HG03103 (cell line): ENCODE measurements around the gene SMCO1.
"Not testable (repeated sequence)": the region's sequence is repeated elsewhere in the genome, so short reads cannot be mapped to it uniquely, and the experiment has no call there.

Source experiments
- ATAC-seq: cut with Tn5 transposase; IDR thresholded peaks from one replicate; pipeline ENCODE4 v1.9.1; 2021; ENCODE audit warnings: low read depth; ENCODE audit not compliant: unreplicated experiment

SMCO1 gene

GRCh38 chr3:196498297-196498696, 16.8 kb downstream of the SMCO1 start:
- no peak for ATAC-seq

- no peak for ATAC-seq
Observed at GRCh38 chr3:196496183-196496582, 19.0 kb downstream of the SMCO1 start.

- ATAC-seq = no peak
Observed at GRCh38 chr3:196493292-196493691, 21.9 kb downstream of the SMCO1 start.

GRCh38 chr3:196492080-196492479, 23.1 kb downstream of the SMCO1 start:
- no peak for ATAC-seq

GRCh38 chr3:196489747-196490146, 25.4 kb downstream of the SMCO1 start:
- no peak for ATAC-seq

DNA sequence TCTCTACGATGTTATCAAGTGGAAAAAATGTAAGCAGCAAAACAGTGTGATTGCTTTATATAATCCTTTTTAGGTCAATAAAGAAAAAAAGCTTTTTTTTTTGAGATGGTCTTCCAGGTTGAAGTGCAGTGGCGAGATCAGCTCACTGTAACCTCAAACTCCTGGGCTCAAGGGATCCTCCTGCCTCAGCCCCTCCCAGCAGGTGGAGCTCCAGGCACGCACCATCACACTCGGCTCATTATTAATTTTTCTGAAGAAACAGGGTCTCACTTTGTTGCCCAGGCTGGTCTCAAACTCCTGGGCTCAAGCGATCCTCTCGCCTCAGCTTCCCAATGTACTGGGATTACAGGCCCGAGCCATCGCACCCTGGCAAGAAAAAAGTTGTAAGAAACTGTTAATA, 28.9 kb downstream of the SMCO1 start:
- no peak for ATAC-seq

DNA sequence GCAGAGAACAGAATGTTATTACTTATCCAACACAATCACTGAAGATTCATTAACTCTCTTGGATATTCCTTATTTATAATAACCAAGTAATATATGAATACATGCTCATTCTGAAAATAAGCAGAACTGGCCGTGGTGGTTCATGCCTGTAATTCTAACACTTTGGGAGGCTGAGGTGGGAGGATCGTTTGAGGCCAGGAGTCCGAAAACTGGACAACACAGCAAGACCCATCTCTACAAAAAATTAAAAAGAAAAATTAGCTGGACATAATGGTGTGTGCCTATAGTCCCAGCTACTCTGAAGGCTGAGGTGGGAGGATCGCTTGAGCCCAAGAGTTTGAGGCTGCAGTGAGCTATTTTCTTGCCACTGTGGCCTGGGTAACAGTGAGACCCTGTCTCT, 37.5 kb downstream of the SMCO1 start:
- no peak for ATAC-seq

- ATAC-seq = no peak
Observed at GRCh38 chr3:196472286-196472685, 42.9 kb downstream of the SMCO1 start.

- ATAC-seq = no peak
Observed at GRCh38 chr3:196471551-196471950, 43.6 kb downstream of the SMCO1 start.

DNA sequence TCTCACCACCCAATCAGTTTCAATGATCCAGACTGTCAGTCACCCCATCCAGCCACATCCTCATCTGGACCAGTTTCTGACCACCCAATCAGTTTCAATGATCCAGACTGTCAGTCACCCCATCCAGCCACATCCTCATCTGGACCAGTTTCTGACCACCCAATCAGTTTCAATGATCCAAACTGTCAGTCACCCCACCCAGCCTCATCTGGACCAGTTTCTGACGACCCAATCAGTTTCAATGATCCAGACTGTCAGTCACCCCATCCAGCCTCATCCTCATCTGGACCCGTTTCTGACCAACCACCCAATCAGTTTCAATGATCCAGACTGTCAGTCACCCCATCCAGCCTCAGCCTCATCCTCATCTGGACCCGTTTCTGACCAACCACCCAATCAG, 45.0 kb downstream of the SMCO1 start:
- ATAC-seq = not testable (repeated sequence)

DNA sequence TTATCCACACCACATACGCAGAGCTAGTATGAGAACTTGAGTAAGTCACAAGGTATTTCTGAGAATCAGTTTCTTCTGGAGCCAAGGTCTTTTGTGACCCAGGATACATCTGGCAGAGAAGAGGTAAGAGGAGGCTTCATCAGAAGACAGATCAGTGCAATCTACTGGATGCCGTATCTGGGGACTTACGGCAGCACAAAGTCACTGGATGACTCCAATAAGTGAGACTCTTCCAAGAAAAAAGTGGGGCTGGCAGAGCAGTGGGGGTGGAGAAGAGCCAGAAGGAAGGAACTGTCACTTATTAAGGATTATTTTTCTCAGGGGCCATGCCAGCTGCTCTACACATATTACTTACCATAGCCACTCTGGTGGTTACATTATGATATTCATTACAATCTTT, 51.3 kb downstream of the SMCO1 start:
- ATAC-seq = no peak

DNA sequence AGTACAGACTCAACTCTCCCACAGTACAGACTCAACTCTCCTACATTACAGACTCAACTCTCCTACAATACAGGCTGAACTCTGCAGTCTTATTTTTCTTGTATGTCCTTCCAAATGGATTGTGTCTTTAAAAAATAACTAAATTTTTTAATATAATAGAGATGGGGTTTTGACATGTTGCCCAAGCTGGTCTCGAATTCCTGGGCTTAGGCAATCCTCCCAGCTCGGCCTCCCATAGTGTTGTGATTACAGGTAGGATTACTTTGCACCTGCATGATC, 51.7 kb downstream of the SMCO1 start:
- ATAC-seq = no peak

DNA sequence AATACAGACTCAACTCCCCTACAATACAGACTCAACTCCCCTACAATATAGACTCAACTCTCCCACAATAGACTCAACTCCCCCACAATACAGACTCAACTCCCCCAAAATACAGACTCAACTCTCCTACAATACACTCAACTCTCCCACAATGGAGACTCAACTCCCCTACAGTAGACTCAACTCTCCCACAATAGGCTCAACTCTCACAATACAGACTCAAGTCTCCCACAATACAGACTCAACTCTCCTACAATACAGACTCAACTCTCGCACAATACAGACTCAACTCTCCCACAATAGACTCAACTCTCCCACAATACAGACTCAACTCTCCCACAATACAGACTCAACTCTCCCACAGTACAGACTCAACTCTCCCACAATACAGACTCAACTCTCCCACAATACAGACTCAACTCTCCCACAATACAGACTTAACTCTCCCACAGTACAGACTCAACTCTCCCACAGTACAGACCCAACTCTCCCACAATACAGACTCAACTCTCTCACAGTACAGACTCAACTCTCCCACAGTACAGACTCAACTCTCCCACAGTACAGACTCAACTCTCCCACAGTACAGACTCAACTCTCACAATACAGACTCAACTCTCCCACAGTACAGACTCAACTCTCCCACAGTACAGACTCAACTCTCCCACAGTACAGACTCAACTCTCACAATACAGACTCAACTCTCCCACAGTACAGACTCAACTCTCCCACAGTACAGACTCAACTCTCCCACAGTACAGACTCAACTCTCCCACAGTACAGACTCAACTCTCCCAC, 52.3 kb downstream of the SMCO1 start:
- not testable (repeated sequence) for ATAC-seq

GRCh38 chr3:196458063-196458462, 57.1 kb downstream of the SMCO1 start:
- no peak for ATAC-seq

DNA sequence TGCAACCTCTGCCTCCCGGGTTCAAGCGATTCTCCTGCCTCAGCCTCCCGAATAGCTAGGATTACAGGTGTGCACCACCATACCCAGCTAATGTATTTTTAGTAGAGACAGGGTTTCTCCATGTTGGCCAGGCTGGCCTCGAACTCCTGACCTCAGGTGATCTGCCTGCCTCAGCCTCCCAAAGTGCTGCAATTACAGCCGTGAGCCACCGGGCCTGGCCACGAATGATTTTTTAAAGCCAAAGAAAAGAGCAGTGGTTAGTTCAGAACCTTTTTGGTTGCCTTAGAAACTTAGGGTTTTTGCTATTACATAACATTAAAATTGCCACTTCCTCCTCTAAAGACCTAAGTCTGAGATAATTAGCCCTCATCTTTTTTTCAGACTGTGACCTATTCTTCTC, 57.7 kb downstream of the SMCO1 start:
- not testable (repeated sequence) for ATAC-seq
